Natural killer cell (primary cell): ENCODE data around the gene SNRPD1. TPM values are rescaled to one million over a fixed set of nuclear protein-coding genes. Genes with fewer than 3 reads are reported as not detected.
"Not testable (repeated sequence)": the region's sequence is repeated elsewhere in the genome, so short reads cannot be mapped to it uniquely, and the experiment has no call there.

Source experiments
- ATAC-seq, 3 donors: fragments of 150-1000 bp in 2 of 3; fragments of 200-7000 bp in 1 of 3; cut with Tn5 transposase; 1 replicate in 1 of 3; 2 replicates in 2 of 3; pipeline ENCODE4 v1.10.0; 2021; ENCODE audit warnings: mild to moderate bottlenecking in 2 of 3, moderate library complexity in 2 of 3
- DNase-seq, 2 donors: peaks; one replicate each; pipeline versions ENCODE4 v3.0.0 to v3.0.0-alpha.2; 2013 to 2021; ENCODE audit warnings: mixed read lengths in 1 of 2
- H3K27ac ChIP-seq: one replicate; pipeline ENCODE4 v1.5.1; 2013; ENCODE audit warnings: mild to moderate bottlenecking, low read length
- H3K27me3 ChIP-seq: one replicate; pipeline ENCODE4 v1.6.1; 2013; ENCODE audit warnings: low read length; ENCODE audit not compliant: control insufficient read depth, insufficient read depth
- H3K36me3 ChIP-seq: one replicate; pipeline ENCODE4 v1.6.1; 2013; ENCODE audit warnings: low read length; ENCODE audit not compliant: control insufficient read depth, insufficient read depth
- H3K4me1 ChIP-seq: one replicate; pipeline ENCODE4 v1.6.1; 2013; ENCODE audit warnings: low read length; ENCODE audit not compliant: control insufficient read depth, insufficient read depth
- H3K4me3 ChIP-seq: one replicate; pipeline ENCODE4 v1.5.1; 2013; ENCODE audit warnings: low read length
- H3K9me3 ChIP-seq: one replicate; pipeline ENCODE4 v1.6.1; 2013; ENCODE audit warnings: low read length; ENCODE audit not compliant: control insufficient read depth, insufficient read depth
- H3K27ac Mint-ChIP-seq, 2 donors: one replicate each; pipeline ENCODE4 v1.8.0; 2022; ENCODE audit warnings: mild to moderate bottlenecking in 2 of 2, mixed read lengths in 2 of 2, moderate library complexity in 1 of 2
- H3K27me3 Mint-ChIP-seq, 2 donors: one replicate each; pipeline ENCODE4 v1.8.0; 2022; ENCODE audit warnings: low read depth in 2 of 2, mixed read lengths in 2 of 2
- H3K36me3 Mint-ChIP-seq: one replicate; pipeline ENCODE4 v1.8.0; 2022; ENCODE audit warnings: mixed read lengths
- H3K4me1 Mint-ChIP-seq, 2 donors: one replicate each; pipeline ENCODE4 v1.8.0; 2022; ENCODE audit warnings: mixed read lengths in 2 of 2
- H3K4me3 Mint-ChIP-seq: one replicate; pipeline ENCODE4 v1.8.0; 2022; ENCODE audit warnings: mild to moderate bottlenecking, moderate library complexity, mixed read lengths
- H3K9me3 Mint-ChIP-seq, 2 donors: one replicate each; pipeline ENCODE4 v1.8.0; 2022; ENCODE audit warnings: mixed read lengths in 2 of 2
- WGBS: methylation state at CpG from one replicate; pipeline ENCODE4 v1.1.7; 2013; ENCODE audit warnings: missing lambda C conversion rate; ENCODE audit not compliant: insufficient coverage; 5-methylcytosine and 5-hydroxymethylcytosine counted together
- intact Hi-C: fragments of 100-400 bp; cut with micrococcal nuclease; formaldehyde crosslinking; loops from one replicate; pipeline ENCODE4 v1.14.2; 2022
- total RNA-seq, 4 donors: library from RNA; stranded (reverse); fragments of 120-200 nt in 1 of 4; gene quantifications; one replicate each; pipeline versions ENCODE4 v1.2.3 to v1.2.4, GENCODE V29; 2013 to 2022
- TF ChIP-seq, protein P1 (sequence below): fragments of 200-600 bp; IDR thresholded peaks from one replicate; pipeline ENCODE4 v1.8.0; 2022; ENCODE audit warnings: antibody characterized with exemption

Gene SNRPD1
- total RNA-seq, 3 donors from 2014 or later (not counting 1 experiment from before 2014, with no cell fraction given), result 28.0 to 33.8 (median 31.6) TPM

DNA sequence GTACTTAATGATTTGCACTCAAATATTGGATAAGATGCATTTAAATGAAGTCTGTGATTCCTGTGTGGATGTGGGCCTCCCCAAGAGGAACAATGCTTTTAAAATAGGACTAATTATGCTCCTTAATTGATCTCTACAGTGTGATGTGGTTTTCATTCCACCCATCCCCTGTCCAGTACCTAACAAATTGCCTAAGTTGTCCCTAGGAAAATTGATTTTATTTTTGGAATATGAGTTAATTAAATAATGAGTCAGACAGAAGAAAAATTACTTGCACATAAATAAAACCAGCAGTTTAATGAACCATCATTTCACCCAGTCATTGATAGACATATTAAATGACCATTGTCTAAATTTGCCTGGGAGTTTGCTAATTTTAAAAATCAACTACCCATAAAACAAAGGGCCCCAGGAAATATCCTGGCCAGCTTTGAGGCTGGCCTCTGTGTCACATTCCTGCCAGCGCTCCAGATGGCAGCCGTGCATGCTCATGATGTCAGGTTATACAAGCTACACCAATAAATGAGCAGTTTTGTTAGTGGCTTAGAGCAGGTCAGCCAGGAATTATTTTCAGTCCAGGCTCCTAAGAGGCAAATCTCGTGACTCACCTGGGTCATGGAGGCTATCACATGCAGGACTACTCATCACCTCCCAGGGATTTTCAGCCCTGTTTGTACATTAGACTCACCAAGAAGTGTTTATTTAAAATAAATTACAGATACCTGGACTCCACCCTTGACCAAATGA lies 60.6 kb downstream of the SNRPD1 start:
- Mint-ChIP-seq H3K9me3 (no peaks in the 10 kb centered on the region), H3K27ac (no peak overlapping the region), H3K4me1 (peaks cover 0 to 8% of the 10 kb centered on the region in 2 donors), H3K36me3 (no peaks in the 10 kb centered on the region), H3K4me3 (no peak overlapping the region), H3K27me3 (no peaks in the 10 kb centered on the region)
- Histone ChIP-seq H3K4me3 (no peak overlapping the region), H3K36me3 (no peaks in the 10 kb centered on the region), H3K27me3 (no peaks in the 10 kb centered on the region), H3K27ac (no peak overlapping the region), H3K9me3 (no peaks in the 10 kb centered on the region), H3K4me1 (no peaks in the 10 kb centered on the region)
- intact Hi-C loops, result no loop called here
- ATAC-seq (no peak), DNase-seq (no peak)
- WGBS, result 97% methylated on average over 3 of the region's 3 CpGs
- TF ChIP-seq, protein P1, sequence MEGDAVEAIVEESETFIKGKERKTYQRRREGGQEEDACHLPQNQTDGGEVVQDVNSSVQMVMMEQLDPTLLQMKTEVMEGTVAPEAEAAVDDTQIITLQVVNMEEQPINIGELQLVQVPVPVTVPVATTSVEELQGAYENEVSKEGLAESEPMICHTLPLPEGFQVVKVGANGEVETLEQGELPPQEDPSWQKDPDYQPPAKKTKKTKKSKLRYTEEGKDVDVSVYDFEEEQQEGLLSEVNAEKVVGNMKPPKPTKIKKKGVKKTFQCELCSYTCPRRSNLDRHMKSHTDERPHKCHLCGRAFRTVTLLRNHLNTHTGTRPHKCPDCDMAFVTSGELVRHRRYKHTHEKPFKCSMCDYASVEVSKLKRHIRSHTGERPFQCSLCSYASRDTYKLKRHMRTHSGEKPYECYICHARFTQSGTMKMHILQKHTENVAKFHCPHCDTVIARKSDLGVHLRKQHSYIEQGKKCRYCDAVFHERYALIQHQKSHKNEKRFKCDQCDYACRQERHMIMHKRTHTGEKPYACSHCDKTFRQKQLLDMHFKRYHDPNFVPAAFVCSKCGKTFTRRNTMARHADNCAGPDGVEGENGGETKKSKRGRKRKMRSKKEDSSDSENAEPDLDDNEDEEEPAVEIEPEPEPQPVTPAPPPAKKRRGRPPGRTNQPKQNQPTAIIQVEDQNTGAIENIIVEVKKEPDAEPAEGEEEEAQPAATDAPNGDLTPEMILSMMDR, result no peak

DNA sequence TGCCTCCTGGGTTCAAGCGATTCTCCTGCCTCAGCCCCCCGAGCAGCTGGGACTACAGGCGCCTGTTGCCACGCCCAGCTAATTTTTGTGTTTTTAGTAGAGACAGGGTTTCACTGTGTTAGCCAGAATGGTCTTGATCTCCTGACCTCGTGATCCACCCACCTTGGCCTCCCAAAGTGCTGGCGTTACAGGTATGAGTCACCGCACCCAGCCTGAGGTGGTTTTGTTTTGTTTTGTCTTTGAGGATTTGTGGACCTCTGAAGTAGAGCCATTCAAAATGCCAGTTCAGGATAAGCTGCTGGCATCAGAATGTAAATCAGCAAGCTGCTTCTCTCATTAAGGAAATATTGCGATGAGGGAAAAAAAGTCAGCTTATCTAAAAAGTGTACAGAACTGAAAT lies 63.2 kb downstream of the SNRPD1 start:
- H3K4me1 Mint-ChIP-seq, H3K27me3 ChIP-seq, H3K27ac Mint-ChIP-seq, H3K4me1 ChIP-seq, H3K4me3 ChIP-seq, H3K9me3 ChIP-seq, intact Hi-C loops, H3K36me3 ChIP-seq, H3K36me3 Mint-ChIP-seq, H3K27ac ChIP-seq, H3K9me3 Mint-ChIP-seq, H3K4me3 Mint-ChIP-seq, ATAC-seq, DNase-seq, H3K27me3 Mint-ChIP-seq: not testable (repeated sequence)
- WGBS, result 88% methylated on average over 8 of the region's 8 CpGs

DNA sequence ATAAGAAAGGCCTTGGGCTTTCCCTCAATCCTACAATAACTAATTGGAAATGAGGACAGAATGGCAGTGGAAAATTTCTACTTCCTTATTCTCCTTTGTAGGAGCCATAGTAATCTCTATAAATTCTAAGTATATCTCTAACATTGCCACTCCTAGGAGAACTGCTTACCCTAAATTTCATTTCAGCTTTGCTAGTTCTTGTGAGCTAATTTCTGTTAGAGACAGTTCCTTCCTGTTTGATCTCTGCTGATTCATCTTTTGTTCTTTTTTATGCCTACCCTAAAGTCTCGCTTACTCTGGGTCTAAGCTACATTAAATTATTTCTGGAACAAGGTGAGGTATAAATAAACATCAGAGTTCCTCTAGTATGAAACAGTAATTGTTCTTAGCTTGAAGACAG lies 66.7 kb downstream of the SNRPD1 start:
- WGBS, result 50% methylated on average over 1 of the region's 1 CpG
- ATAC-seq (no peak), DNase-seq (no peak)
- Histone ChIP-seq H3K27ac (no peak overlapping the region), H3K4me1 (peaks cover 11% of the 10 kb centered on the region), H3K9me3 (no peaks in the 10 kb centered on the region), H3K27me3 (no peaks in the 10 kb centered on the region), H3K36me3 (no peaks in the 10 kb centered on the region), H3K4me3 (no peak overlapping the region)
- intact Hi-C loops, result no loop called here
- H3K4me1 Mint-ChIP-seq, result no peaks in the 10 kb centered on the region
- no peaks in the 10 kb centered on the region for H3K9me3 Mint-ChIP-seq
- H3K36me3 Mint-ChIP-seq, result no peaks in the 10 kb centered on the region
- TF ChIP-seq, protein P1, result no peak
- no peak overlapping the region for H3K27ac Mint-ChIP-seq
- no peaks in the 10 kb centered on the region for H3K27me3 Mint-ChIP-seq
- H3K4me3 Mint-ChIP-seq, result no peak overlapping the region

DNA sequence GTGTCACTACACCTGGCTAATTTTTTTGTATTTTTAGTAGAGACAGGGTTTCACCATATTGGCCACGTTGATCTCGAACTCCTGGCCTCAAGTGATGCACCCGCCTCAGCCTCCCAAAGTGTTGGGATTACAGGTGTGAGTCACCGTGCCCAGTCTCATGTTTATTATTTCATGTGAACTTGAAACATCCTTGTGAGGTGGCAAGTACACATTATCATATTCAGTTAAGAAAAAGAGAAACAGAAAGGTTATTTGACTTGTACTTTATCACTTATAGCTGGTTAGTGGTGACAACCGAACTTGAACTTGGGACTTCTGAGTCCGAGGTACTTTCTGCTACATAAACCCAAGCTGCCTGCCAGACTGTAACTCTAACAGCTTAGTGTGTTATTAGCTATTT lies 68.0 kb downstream of the SNRPD1 start:
- Histone ChIP-seq H3K27ac (no peak overlapping the region), H3K4me3 (no peak overlapping the region), H3K27me3 (no peaks in the 10 kb centered on the region), H3K4me1 (peaks cover 11% of the 10 kb centered on the region), H3K9me3 (no peaks in the 10 kb centered on the region), H3K36me3 (no peaks in the 10 kb centered on the region)
- no peaks in the 10 kb centered on the region for H3K9me3 Mint-ChIP-seq
- no peaks in the 10 kb centered on the region for H3K27me3 Mint-ChIP-seq
- DNase-seq (no peak), ATAC-seq (no peak)
- 97% methylated on average over 6 of the region's 6 CpGs for WGBS
- H3K4me3 Mint-ChIP-seq, result no peak overlapping the region
- H3K27ac Mint-ChIP-seq, result no peak overlapping the region
- TF ChIP-seq, protein P1, result no peak
- H3K4me1 Mint-ChIP-seq, result peaks cover 0 to 4% of the 10 kb centered on the region in 2 donors
- H3K36me3 Mint-ChIP-seq, result no peaks in the 10 kb centered on the region
- intact Hi-C loops, result no loop called here
